Panc1 (cell line): Measurements from ENCODE around the gene MCAM. TPM values are rescaled to one million over a fixed set of nuclear protein-coding genes. Genes with fewer than 3 reads are reported as not detected.

ENCODE experiments used
- ATAC-seq: fragments of 200-7000 bp; cut with Tn5 transposase; 2 replicates; pipeline ENCODE4 v1.9.1; 2020; ENCODE audit warnings: mild to moderate bottlenecking, moderate library complexity
- BruUV-seq: library from RNA; stranded (reverse); fragments of 400-500 nt; replicated peaks from 2 replicates; lab custom pipeline; 2021; lab: Mats Ljungman, UMichigan
- CTCF ChIA-PET: fragments of 300-600 bp; sonication (Branson Sonifier 250); formaldehyde crosslinking; loops from one replicate; lab custom pipeline; 2022; ENCODE audit warnings: antibody characterized with exemption; lab: Charles Lee
- POLR2A ChIA-PET: fragments of 300-600 bp; sonication (Branson Sonifier 250); formaldehyde crosslinking; loops from one replicate; lab custom pipeline; 2022; ENCODE audit warnings: antibody characterized with exemption; lab: Charles Lee
- DNase-seq: peaks from one replicate; pipeline ENCODE4 v3.0.0-alpha.2; 2010; ENCODE audit warnings: low read depth, low spot score
- H3K27ac ChIP-seq: 2 replicates; pipeline ENCODE4 v1.5.1; 2011; ENCODE audit warnings: mild to moderate bottlenecking, low read length, inconsistent platforms
- H3K27me3 ChIP-seq: fragments of 200-500 bp; sonication (Bioruptor generic); 2 replicates; pipeline ENCODE4 v1.6.0; 2014; ENCODE audit warnings: low read length, inconsistent platforms; ENCODE audit not compliant: control insufficient read depth, insufficient read depth
- H3K36me3 ChIP-seq: fragments of 200-500 bp; sonication (Bioruptor generic); 2 replicates; pipeline ENCODE4 v1.5.1; 2014; ENCODE audit warnings: inconsistent platforms, mild to moderate bottlenecking, low read length, moderate library complexity; ENCODE audit not compliant: control insufficient read depth, insufficient read depth
- H3K4me1 ChIP-seq: 2 replicates; pipeline ENCODE4 v1.5.1; 2011; ENCODE audit warnings: inconsistent platforms, mild to moderate bottlenecking, low read length, moderate library complexity; ENCODE audit not compliant: control insufficient read depth, insufficient read depth
- H3K4me3 ChIP-seq, 2 experiments: 2 replicates each; pipeline ENCODE4 v1.5.1; 2011 to 2012; ENCODE audit warnings: low read depth in 2 of 2, low read length in 2 of 2, mild to moderate bottlenecking in 2 of 2, inconsistent platforms in 1 of 2, moderate library complexity in 1 of 2
- H3K9me3 ChIP-seq: fragments of 200-500 bp; sonication (Bioruptor generic); 2 replicates; pipeline ENCODE4 v1.5.1; 2014; ENCODE audit warnings: low read depth, mild to moderate bottlenecking, inconsistent platforms, low read length, moderate library complexity; ENCODE audit not compliant: control insufficient read depth, insufficient read depth
- POLR2AphosphoS5 ChIP-seq: IDR thresholded peaks from 2 replicates; pipeline ENCODE4 v1.6.1; 2012; ENCODE audit warnings: mild to moderate bottlenecking, low read depth, low read length, moderate library complexity
- SIN3A ChIP-seq: IDR thresholded peaks from 2 replicates; pipeline ENCODE4 v1.6.1; 2012; ENCODE audit warnings: low read depth, mild to moderate bottlenecking, low read length, moderate library complexity, borderline replicate concordance; ENCODE audit not compliant: insufficient read depth
- TCF7L2 ChIP-seq: IDR thresholded peaks from 2 replicates; pipeline ENCODE4 v1.6.1; 2011; ENCODE audit warnings: mild to moderate bottlenecking, low read depth, low read length, inconsistent platforms
- in situ Hi-C: cut with HindIII; loops from 2 replicates; pipeline ENCODE4 v1.10.0; 2016; ENCODE audit warnings: low sequenced_read_pairs, low pct_unique_long_range_greater_than_20kb
- intact Hi-C: fragments of 100-400 bp; cut with micrococcal nuclease; formaldehyde crosslinking; loops from one replicate; pipeline ENCODE4 v1.10.0; 2022; ENCODE audit not compliant: unreplicated experiment
- total RNA-seq: library from RNA; stranded (reverse); gene quantifications from one replicate; pipeline ENCODE4 v1.2.1, GENCODE V29; 2021; ENCODE audit not compliant: unreplicated experiment
- TF ChIP-seq, protein P1 (sequence below), 2 experiments: IDR thresholded peaks; 2 replicates each; pipeline ENCODE4 v1.6.1; 2011 to 2012; ENCODE audit warnings: low read depth in 2 of 2, control low read depth in 1 of 2, low read length in 1 of 2, mild to moderate bottlenecking in 1 of 2, moderate library complexity in 1 of 2; ENCODE audit not compliant: insufficient read depth in 1 of 2
- TF ChIP-seq, protein P2 (sequence below): fragments of 450-650 bp; IDR thresholded peaks from 2 replicates; pipeline ENCODE4 v1.5.1; 2017; ENCODE audit warnings: mild to moderate bottlenecking

Gene MCAM
- total RNA-seq, 1 experiment from 2014 or later = 27.2 TPM

DNA sequence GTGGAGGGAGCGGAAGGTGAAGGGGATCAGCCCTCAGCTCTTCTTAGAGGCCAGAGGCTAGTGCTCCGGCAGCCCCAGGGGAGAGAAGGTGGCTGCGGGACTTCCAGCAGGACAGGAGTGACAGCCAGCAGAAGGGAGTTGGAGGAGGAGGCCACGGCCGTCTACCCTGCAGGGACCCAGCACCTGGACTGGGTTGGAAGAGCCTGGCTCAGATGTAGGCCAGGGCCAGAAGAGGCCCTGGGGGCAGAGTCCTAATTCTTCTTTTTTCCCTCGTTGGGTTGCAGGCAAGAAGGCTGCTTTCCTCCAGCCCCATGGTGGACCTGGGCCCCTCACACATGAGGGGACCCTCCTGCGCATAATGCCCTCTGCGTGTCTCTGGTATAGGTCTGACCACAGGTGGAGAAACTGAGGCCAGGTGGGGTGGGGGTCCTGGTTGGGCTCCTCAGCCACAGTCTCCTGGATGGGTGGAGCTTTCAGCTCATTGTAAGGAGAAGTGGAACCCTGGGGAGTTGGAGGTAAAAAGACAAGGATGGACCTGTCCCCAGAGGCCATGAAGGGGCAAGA lies 2.3 kb upstream of the MCAM start:
- Histone ChIP-seq H3K4me3 (0 out of 4 replicates have a peak overlapping the region, but pooled peaks of 1 of the 2 experiments have one; percentile 9), H3K4me1 (peaks cover 55% of the 10 kb centered on the region), H3K9me3 (no peaks in the 10 kb centered on the region), H3K36me3 (no peaks in the 10 kb centered on the region), H3K27me3 (no peaks in the 10 kb centered on the region), H3K27ac (peak overlapping the region; percentile 78)
- DNase-seq = no peak
- BruUV-seq = no TSS peak
- intact Hi-C loops = no loop called here
- in situ Hi-C loops = no loop called here
- POLR2A ChIA-PET = interaction anchor here (1.7 kb wide), 1 partner anchor 19 kb away, joined by 4 read pairs; no protein-coding TSS in a partner anchor
- CTCF ChIA-PET = interaction anchor here (0.5 to 1.1 kb wide), 6 partner anchors 9 to 155 kb away, joined by 3 to 12 read pairs (median 4); no protein-coding TSS in a partner anchor
- no peak for TF ChIP-seq POLR2AphosphoS5
- TF ChIP-seq, protein P1, sequence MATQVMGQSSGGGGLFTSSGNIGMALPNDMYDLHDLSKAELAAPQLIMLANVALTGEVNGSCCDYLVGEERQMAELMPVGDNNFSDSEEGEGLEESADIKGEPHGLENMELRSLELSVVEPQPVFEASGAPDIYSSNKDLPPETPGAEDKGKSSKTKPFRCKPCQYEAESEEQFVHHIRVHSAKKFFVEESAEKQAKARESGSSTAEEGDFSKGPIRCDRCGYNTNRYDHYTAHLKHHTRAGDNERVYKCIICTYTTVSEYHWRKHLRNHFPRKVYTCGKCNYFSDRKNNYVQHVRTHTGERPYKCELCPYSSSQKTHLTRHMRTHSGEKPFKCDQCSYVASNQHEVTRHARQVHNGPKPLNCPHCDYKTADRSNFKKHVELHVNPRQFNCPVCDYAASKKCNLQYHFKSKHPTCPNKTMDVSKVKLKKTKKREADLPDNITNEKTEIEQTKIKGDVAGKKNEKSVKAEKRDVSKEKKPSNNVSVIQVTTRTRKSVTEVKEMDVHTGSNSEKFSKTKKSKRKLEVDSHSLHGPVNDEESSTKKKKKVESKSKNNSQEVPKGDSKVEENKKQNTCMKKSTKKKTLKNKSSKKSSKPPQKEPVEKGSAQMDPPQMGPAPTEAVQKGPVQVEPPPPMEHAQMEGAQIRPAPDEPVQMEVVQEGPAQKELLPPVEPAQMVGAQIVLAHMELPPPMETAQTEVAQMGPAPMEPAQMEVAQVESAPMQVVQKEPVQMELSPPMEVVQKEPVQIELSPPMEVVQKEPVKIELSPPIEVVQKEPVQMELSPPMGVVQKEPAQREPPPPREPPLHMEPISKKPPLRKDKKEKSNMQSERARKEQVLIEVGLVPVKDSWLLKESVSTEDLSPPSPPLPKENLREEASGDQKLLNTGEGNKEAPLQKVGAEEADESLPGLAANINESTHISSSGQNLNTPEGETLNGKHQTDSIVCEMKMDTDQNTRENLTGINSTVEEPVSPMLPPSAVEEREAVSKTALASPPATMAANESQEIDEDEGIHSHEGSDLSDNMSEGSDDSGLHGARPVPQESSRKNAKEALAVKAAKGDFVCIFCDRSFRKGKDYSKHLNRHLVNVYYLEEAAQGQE (IDR thresholded peaks at IDR 0.05; ENCODE audit: insufficient read depth in 1 of 2, low read depth in 2 of 2, low read length in 1 of 2) = no peak
- TF ChIP-seq SIN3A = no peak
- no peak for TF ChIP-seq TCF7L2
- TF ChIP-seq, protein P2, sequence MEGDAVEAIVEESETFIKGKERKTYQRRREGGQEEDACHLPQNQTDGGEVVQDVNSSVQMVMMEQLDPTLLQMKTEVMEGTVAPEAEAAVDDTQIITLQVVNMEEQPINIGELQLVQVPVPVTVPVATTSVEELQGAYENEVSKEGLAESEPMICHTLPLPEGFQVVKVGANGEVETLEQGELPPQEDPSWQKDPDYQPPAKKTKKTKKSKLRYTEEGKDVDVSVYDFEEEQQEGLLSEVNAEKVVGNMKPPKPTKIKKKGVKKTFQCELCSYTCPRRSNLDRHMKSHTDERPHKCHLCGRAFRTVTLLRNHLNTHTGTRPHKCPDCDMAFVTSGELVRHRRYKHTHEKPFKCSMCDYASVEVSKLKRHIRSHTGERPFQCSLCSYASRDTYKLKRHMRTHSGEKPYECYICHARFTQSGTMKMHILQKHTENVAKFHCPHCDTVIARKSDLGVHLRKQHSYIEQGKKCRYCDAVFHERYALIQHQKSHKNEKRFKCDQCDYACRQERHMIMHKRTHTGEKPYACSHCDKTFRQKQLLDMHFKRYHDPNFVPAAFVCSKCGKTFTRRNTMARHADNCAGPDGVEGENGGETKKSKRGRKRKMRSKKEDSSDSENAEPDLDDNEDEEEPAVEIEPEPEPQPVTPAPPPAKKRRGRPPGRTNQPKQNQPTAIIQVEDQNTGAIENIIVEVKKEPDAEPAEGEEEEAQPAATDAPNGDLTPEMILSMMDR = no peak
- 0 out of 2 replicates have a peak, but pooled peaks have one; percentile 1 for ATAC-seq

DNA sequence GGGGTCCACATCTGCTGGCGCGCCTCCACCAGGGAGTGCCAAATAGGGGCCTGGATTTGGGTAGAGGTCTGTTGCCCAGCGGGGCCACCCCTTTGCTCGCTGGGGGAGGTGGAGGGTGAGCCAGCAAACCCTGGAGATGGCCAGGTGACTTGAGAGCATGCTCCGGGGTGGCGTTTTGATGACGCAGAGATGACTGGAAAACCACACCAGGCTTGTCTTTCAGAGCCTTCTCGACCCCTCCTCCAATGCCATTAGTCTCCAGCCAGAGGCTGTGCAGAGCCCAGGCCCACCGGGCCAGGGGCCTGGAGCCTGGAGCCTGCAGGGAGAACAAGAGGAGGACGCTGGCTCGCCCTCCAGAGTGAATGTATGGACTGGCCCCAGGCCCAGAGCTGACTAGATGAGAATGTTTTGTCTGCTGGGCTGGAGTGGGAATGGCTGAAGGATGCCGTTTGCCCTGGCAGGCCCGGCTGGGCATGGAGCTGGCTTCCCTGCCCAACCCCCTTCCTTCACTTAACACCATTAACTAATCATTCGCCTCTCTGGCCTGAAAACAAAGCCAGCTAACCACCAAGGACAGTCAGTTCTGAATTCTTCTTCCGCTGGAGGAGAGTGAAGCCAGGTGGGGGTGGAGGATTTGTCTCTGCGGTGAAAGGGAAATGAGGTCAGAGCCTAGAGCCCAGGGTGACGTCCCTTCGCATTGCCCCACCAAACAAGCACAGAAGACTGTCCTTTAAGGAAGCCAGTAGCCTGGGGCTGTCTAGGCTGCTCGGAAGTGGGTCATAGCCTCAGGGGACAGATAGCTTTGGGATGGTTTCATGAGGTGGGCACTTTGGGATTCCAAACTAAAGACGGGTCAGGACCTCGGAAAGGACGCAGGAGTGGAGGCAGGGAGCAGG lies 1.6 kb upstream of the MCAM start:
- peak; percentile 4; the same call in 1 of the 2 replicates for ATAC-seq
- in situ Hi-C loops = no loop called here
- Histone ChIP-seq H3K4me1 (peaks cover 52% of the 10 kb centered on the region), H3K9me3 (no peaks in the 10 kb centered on the region), H3K27ac (peak overlapping the region; percentile 78), H3K36me3 (no peaks in the 10 kb centered on the region), H3K27me3 (no peaks in the 10 kb centered on the region), H3K4me3 (0 out of 4 replicates have a peak overlapping the region, but pooled peaks of 1 of the 2 experiments have one; percentile 9)
- intact Hi-C loops = no loop called here
- CTCF ChIA-PET = interaction anchor here (0.5 to 1.1 kb wide), 6 partner anchors 10 to 223 kb away, joined by 3 to 12 read pairs (median 4); a partner anchor contains a TSS
- TF ChIP-seq, protein P1 (IDR thresholded peaks at IDR 0.05; ENCODE audit: insufficient read depth in 1 of 2, low read depth in 2 of 2, low read length in 1 of 2) = no peak
- TF ChIP-seq POLR2AphosphoS5 (no peak), TCF7L2 (no peak), SIN3A (no peak)
- TF ChIP-seq, protein P2 = no peak
- BruUV-seq = no TSS peak
- POLR2A ChIA-PET = interaction anchor here (1.7 kb wide), 1 partner anchor 20 kb away, joined by 4 read pairs; no protein-coding TSS in a partner anchor
- DNase-seq = no peak
